ENCODE data around the gene CTNNA3.

CTNNA3 gene

GRCh38 chr10:66049335-66049734 is 1646.7 kb downstream of the CTNNA3 start:
- in situ Hi-C loops (cut with HindIII; ENCODE audit: low sequenced_read_pairs): no loop called here

- in situ Hi-C loops (cut with HindIII; ENCODE audit: low sequenced_read_pairs): no loop called here
These were observed 1650.1 kb downstream of the CTNNA3 start for GRCh38 chr10:66045859-66046258.

GRCh38 chr10:66041771-66042170 is 1654.2 kb downstream of the CTNNA3 start:
- in situ Hi-C loops (cut with HindIII; ENCODE audit: low sequenced_read_pairs): no loop called here

GRCh38 chr10:66038623-66039022 is 1657.4 kb downstream of the CTNNA3 start:
- in situ Hi-C loops (cut with HindIII; ENCODE audit: low sequenced_read_pairs): no loop called here

GRCh38 chr10:66026321-66026720 is 1669.7 kb downstream of the CTNNA3 start:
- in situ Hi-C loops (cut with HindIII; ENCODE audit: low sequenced_read_pairs): no loop called here

- in situ Hi-C loops (cut with HindIII; ENCODE audit: low sequenced_read_pairs): no loop called here
These were observed 1670.8 kb downstream of the CTNNA3 start for GRCh38 chr10:66025186-66025585.

GRCh38 chr10:66021423-66021822 is 1674.6 kb downstream of the CTNNA3 start:
- in situ Hi-C loops (cut with HindIII; ENCODE audit: low sequenced_read_pairs): no loop called here

- in situ Hi-C loops (cut with HindIII; ENCODE audit: low sequenced_read_pairs): no loop called here
These were observed 1687.8 kb downstream of the CTNNA3 start for GRCh38 chr10:66008221-66008620.

- in situ Hi-C loops (cut with HindIII; ENCODE audit: low sequenced_read_pairs): no loop called here
These were observed 1689.6 kb downstream of the CTNNA3 start for GRCh38 chr10:66006411-66006810.

- in situ Hi-C loops (cut with HindIII; ENCODE audit: low sequenced_read_pairs): no loop called here
These were observed 1702.5 kb downstream of the CTNNA3 start for GRCh38 chr10:65993451-65993850.

- in situ Hi-C loops (cut with HindIII; ENCODE audit: low sequenced_read_pairs): no loop called here
These were observed 1727.1 kb downstream of the CTNNA3 start for GRCh38 chr10:65968871-65969270.

GRCh38 chr10:65968437-65968836 is 1727.6 kb downstream of the CTNNA3 start:
- in situ Hi-C loops (cut with HindIII; ENCODE audit: low sequenced_read_pairs): no loop called here

- in situ Hi-C loops (cut with HindIII; ENCODE audit: low sequenced_read_pairs): no loop called here
These were observed 1731.8 kb downstream of the CTNNA3 start for GRCh38 chr10:65964205-65964604.

GRCh38 chr10:65952086-65952485 is 1743.9 kb downstream of the CTNNA3 start:
- in situ Hi-C loops (cut with HindIII; ENCODE audit: low sequenced_read_pairs): no loop called here

GRCh38 chr10:65950075-65950474 is 1745.9 kb downstream of the CTNNA3 start:
- in situ Hi-C loops (cut with HindIII; ENCODE audit: low sequenced_read_pairs): no loop called here

- in situ Hi-C loops (cut with HindIII; ENCODE audit: low sequenced_read_pairs): no loop called here
These were observed 1746.5 kb downstream of the CTNNA3 start for GRCh38 chr10:65949526-65949925.

- in situ Hi-C loops (cut with HindIII; ENCODE audit: low sequenced_read_pairs): no loop called here
These were observed 1750.9 kb downstream of the CTNNA3 start for GRCh38 chr10:65945061-65945460.

- in situ Hi-C loops (cut with HindIII; ENCODE audit: low sequenced_read_pairs): no loop called here
These were observed 1752.5 kb downstream of the CTNNA3 start for GRCh38 chr10:65943451-65943850.

- in situ Hi-C loops (cut with HindIII; ENCODE audit: low sequenced_read_pairs): no loop called here
These were observed 1755.0 kb downstream of the CTNNA3 start for GRCh38 chr10:65940816-65941662.

- in situ Hi-C loops (cut with HindIII; ENCODE audit: low sequenced_read_pairs): no loop called here
These were observed 1755.9 kb downstream of the CTNNA3 start for GRCh38 chr10:65940105-65940504.

- in situ Hi-C loops (cut with HindIII; ENCODE audit: low sequenced_read_pairs): no loop called here
These were observed 1764.5 kb downstream of the CTNNA3 start for GRCh38 chr10:65931291-65932070.
